GM21723 (cell line): Measurements from ENCODE around the gene PTGER2.

Source experiments
- ATAC-seq: cut with Tn5 transposase; IDR thresholded peaks from one replicate; pipeline ENCODE4 v1.9.1; 2021; ENCODE audit warnings: mild to moderate bottlenecking, moderate library complexity; ENCODE audit not compliant: unreplicated experiment

Gene PTGER2

GRCh38 chr14:52333823-52334657 is 19.9 kb downstream of the PTGER2 start:
- no peak for ATAC-seq

GRCh38 chr14:52336241-52336640 is 22.1 kb downstream of the PTGER2 start:
- ATAC-seq = no peak

- ATAC-seq = no peak
Measured at GRCh38 chr14:52338051-52338681, 24.1 kb downstream of the PTGER2 start.

- ATAC-seq = no peak
Measured at GRCh38 chr14:52339262-52339661, 25.1 kb downstream of the PTGER2 start.

- ATAC-seq = no peak
Measured at GRCh38 chr14:52342849-52343596, 28.9 kb downstream of the PTGER2 start.

GRCh38 chr14:52346778-52347177 is 32.7 kb downstream of the PTGER2 start:
- no peak for ATAC-seq

GRCh38 chr14:52348279-52348678 is 34.2 kb downstream of the PTGER2 start:
- no peak for ATAC-seq

- ATAC-seq = no peak
Measured at GRCh38 chr14:52348776-52349175, 34.7 kb downstream of the PTGER2 start.

- ATAC-seq = no peak
Measured at GRCh38 chr14:52349731-52350130, 35.6 kb downstream of the PTGER2 start.

GRCh38 chr14:52350445-52350844 is 36.3 kb downstream of the PTGER2 start:
- no peak for ATAC-seq

GRCh38 chr14:52351233-52352060 is 37.3 kb downstream of the PTGER2 start:
- ATAC-seq = peak; percentile 19

- peak; percentile 68 for ATAC-seq
Measured at GRCh38 chr14:52352061-52352491, 38.0 kb downstream of the PTGER2 start.

- no peak for ATAC-seq
Measured at GRCh38 chr14:52352569-52352968, 38.5 kb downstream of the PTGER2 start.

GRCh38 chr14:52354242-52354641 is 40.1 kb downstream of the PTGER2 start:
- ATAC-seq = no peak

GRCh38 chr14:52355016-52355431 is 40.9 kb downstream of the PTGER2 start:
- ATAC-seq = no peak

- ATAC-seq = no peak
Measured at GRCh38 chr14:52355526-52355925, 41.4 kb downstream of the PTGER2 start.

GRCh38 chr14:52356025-52356424 is 41.9 kb downstream of the PTGER2 start:
- ATAC-seq = no peak

- no peak for ATAC-seq
Measured at GRCh38 chr14:52360831-52361230, 46.7 kb downstream of the PTGER2 start.

- no peak for ATAC-seq
Measured at GRCh38 chr14:52363041-52363704, 49.1 kb downstream of the PTGER2 start.

GRCh38 chr14:52363961-52364360 is 49.8 kb downstream of the PTGER2 start:
- no peak for ATAC-seq
